WTC11 (cell line): ENCODE results near the gene ERC1.

Experiments
- ATF3 ChIP-seq: sonication (generic); formaldehyde crosslinking; conservative IDR thresholded peaks from 2 replicates; pipeline ENCODE4 v1.8.1; 2022; ENCODE audit warnings: mild to moderate bottlenecking, missing genetic modification reagents
- CTCF ChIP-seq: fragments of 200-600 bp; IDR thresholded peaks from 2 replicates; pipeline ENCODE4 v1.8.0; 2022; ENCODE audit warnings: antibody characterized with exemption

GRCh38 chr12:1011091-1011490 is 20.1 kb downstream of the ERC1 start:
- no peak for TF ChIP-seq ATF3 (CRISPR knock-in tag)
- no peak for TF ChIP-seq CTCF
